Fibroblast of lung (primary cell): Measurements from ENCODE around the gene BEND7.

Experiments
- EZH2 ChIP-seq: IDR thresholded peaks from 2 replicates; pipeline ENCODE4 v1.5.1; 2012; ENCODE audit warnings: low read length, control low read depth, mild to moderate bottlenecking; ENCODE audit errors: missing control alignments
- TF ChIP-seq, protein P1 (sequence below), 2 donors: IDR thresholded peaks in 1 of 2; conservative IDR thresholded peaks in 1 of 2; 1 replicate in 1 of 2; 2 replicates in 1 of 2; pipeline ENCODE4 v1.5.1; 2011 to 2012; ENCODE audit warnings: low read length in 2 of 2, control low read depth in 1 of 2, inconsistent platforms in 1 of 2, low read depth in 1 of 2, mild to moderate bottlenecking in 1 of 2

GRCh38 chr10:13472359-13472758 lies 56.5 kb downstream of the BEND7 start:
- TF ChIP-seq EZH2, result no peak
- TF ChIP-seq, protein P1, sequence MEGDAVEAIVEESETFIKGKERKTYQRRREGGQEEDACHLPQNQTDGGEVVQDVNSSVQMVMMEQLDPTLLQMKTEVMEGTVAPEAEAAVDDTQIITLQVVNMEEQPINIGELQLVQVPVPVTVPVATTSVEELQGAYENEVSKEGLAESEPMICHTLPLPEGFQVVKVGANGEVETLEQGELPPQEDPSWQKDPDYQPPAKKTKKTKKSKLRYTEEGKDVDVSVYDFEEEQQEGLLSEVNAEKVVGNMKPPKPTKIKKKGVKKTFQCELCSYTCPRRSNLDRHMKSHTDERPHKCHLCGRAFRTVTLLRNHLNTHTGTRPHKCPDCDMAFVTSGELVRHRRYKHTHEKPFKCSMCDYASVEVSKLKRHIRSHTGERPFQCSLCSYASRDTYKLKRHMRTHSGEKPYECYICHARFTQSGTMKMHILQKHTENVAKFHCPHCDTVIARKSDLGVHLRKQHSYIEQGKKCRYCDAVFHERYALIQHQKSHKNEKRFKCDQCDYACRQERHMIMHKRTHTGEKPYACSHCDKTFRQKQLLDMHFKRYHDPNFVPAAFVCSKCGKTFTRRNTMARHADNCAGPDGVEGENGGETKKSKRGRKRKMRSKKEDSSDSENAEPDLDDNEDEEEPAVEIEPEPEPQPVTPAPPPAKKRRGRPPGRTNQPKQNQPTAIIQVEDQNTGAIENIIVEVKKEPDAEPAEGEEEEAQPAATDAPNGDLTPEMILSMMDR (conservative IDR thresholded peaks at IDR 0.05 in 1 of 2, IDR thresholded peaks at IDR 0.05 in 1 of 2; ENCODE audit: low read depth in 1 of 2, low read length in 2 of 2), result no peak
